Measurements from ENCODE around the gene NR2F1-AS1. TPM values are rescaled to one million over a fixed set of nuclear protein-coding genes. Genes with fewer than 3 reads are reported as not detected.

Gene NR2F1-AS1
- total RNA-seq, 4 donors from 2014 or later = 4.1 to 8.6 (median 5.3) TPM

GRCh38 chr5:93511445-93511844, 69.6 kb downstream of the NR2F1-AS1 start:
- no peak for TF ChIP-seq CTCF (IDR thresholded peaks at IDR 0.05; ENCODE audit: low read depth)

GRCh38 chr5:93510626-93511380, 70.2 kb downstream of the NR2F1-AS1 start:
- TF ChIP-seq CTCF (IDR thresholded peaks at IDR 0.05; ENCODE audit: low read depth) = no peak

- no peak for TF ChIP-seq CTCF (IDR thresholded peaks at IDR 0.05; ENCODE audit: low read depth)
Measured at GRCh38 chr5:93503598-93504067, 77.4 kb downstream of the NR2F1-AS1 start.

GRCh38 chr5:93497096-93497495, 83.9 kb downstream of the NR2F1-AS1 start:
- TF ChIP-seq CTCF (IDR thresholded peaks at IDR 0.05; ENCODE audit: low read depth) = no peak

GRCh38 chr5:93479982-93480509, 101.0 kb downstream of the NR2F1-AS1 start:
- TF ChIP-seq CTCF (IDR thresholded peaks at IDR 0.05; ENCODE audit: low read depth) = no peak

GRCh38 chr5:93477816-93478215, 103.2 kb downstream of the NR2F1-AS1 start:
- TF ChIP-seq CTCF (IDR thresholded peaks at IDR 0.05; ENCODE audit: low read depth) = no peak

- TF ChIP-seq CTCF (IDR thresholded peaks at IDR 0.05; ENCODE audit: low read depth) = no peak
Measured at GRCh38 chr5:93476251-93476742, 104.7 kb downstream of the NR2F1-AS1 start.
